Activated B cell treated with CpG ODN at 0.5 μM for 24 hours (primary cell): ENCODE data around the gene GALNT17. TPM values are rescaled to one million over a fixed set of nuclear protein-coding genes. Genes with fewer than 3 reads are reported as not detected.

ENCODE experiments used
- ATAC-seq: fragments of 200-7000 bp; cut with Tn5 transposase; one replicate; pipeline ENCODE4 v1.10.0; 2021; ENCODE audit warnings: low read depth, mild to moderate bottlenecking, moderate library complexity
- CTCF ChIA-PET: fragments of 350-600 bp; sonication (Branson Sonifier 250); formaldehyde crosslinking; loops from one replicate; lab custom pipeline; 2021; ENCODE audit warnings: antibody characterized with exemption; lab: Charles Lee
- POLR2A ChIA-PET: fragments of 350-600 bp; sonication (Branson Sonifier 250); formaldehyde crosslinking; loops from one replicate; lab custom pipeline; 2021; ENCODE audit warnings: antibody characterized with exemption; lab: Charles Lee
- DNase-seq: peaks from one replicate; pipeline ENCODE4 v3.0.0; 2022
- H3K27ac Mint-ChIP-seq: one replicate; pipeline ENCODE4 v1.8.0; 2020; ENCODE audit warnings: mixed read lengths
- H3K27me3 Mint-ChIP-seq: one replicate; pipeline ENCODE4 v1.8.0; 2021; ENCODE audit warnings: mixed read lengths
- H3K36me3 Mint-ChIP-seq: one replicate; pipeline ENCODE4 v1.8.0; 2021; ENCODE audit warnings: low read depth, mixed read lengths
- H3K4me1 Mint-ChIP-seq: one replicate; pipeline ENCODE4 v1.8.0; 2021; ENCODE audit warnings: mixed read lengths
- H3K4me3 Mint-ChIP-seq: one replicate; pipeline ENCODE4 v1.8.0; 2020; ENCODE audit warnings: mild to moderate bottlenecking, mixed read lengths
- H3K9me3 Mint-ChIP-seq: one replicate; pipeline ENCODE4 v1.8.0; 2020; ENCODE audit warnings: mixed read lengths
- CTCF ChIP-seq: fragments of 200-600 bp; IDR thresholded peaks from one replicate; pipeline ENCODE4 v1.8.0; 2022; ENCODE audit warnings: antibody characterized with exemption, mild to moderate bottlenecking
- intact Hi-C: fragments of 100-400 bp; cut with micrococcal nuclease; formaldehyde crosslinking; loops from one replicate; pipeline ENCODE4 v1.15.1; 2024
- total RNA-seq: library from RNA; stranded (reverse); gene quantifications from 2 replicates; pipeline ENCODE4 v1.2.3, GENCODE V29; 2022

GALNT17 gene
- total RNA-seq, 1 donor from 2014 or later, result not detected

DNA sequence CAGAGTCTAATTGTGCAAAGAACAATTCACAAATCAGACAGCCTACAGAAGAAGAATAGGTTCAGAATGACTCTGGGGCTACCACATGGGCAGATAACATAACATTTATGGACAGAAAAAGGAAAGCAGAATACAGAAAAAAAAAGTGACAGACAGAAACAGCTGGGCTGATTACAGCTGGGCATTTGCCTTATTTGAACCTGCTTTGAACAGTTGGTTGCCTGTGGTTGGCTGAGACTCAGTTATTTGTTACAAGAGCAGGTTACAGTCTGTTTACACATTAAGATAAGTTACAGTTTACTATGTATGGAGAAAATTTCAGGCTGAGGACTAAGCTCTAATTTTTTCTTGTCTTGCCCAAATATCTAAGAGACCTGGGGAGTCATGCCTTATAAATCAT is 327.2 kb downstream of the GALNT17 start:
- no peak for DNase-seq
- H3K4me3 Mint-ChIP-seq, result no peak overlapping the region
- no peaks in the 10 kb centered on the region for H3K36me3 Mint-ChIP-seq
- ChIA-PET POLR2A (interaction anchor here (0.7 kb wide), 1 partner anchor 104 kb away, joined by 4 read pairs; no protein-coding TSS in a partner anchor), CTCF (no interaction called here)
- no peak for ATAC-seq
- peaks cover 13% of the 10 kb centered on the region for H3K9me3 Mint-ChIP-seq
- no peaks in the 10 kb centered on the region for H3K27me3 Mint-ChIP-seq
- intact Hi-C loops, result no loop called here
- no peaks in the 10 kb centered on the region for H3K4me1 Mint-ChIP-seq
- no peak overlapping the region for H3K27ac Mint-ChIP-seq
- TF ChIP-seq CTCF, result no peak

GRCh38 chr7:71461572-71461971 is 329.6 kb downstream of the GALNT17 start:
- Mint-ChIP-seq H3K36me3 (no peaks in the 10 kb centered on the region), H3K9me3 (peaks cover 19% of the 10 kb centered on the region), H3K27me3 (no peaks in the 10 kb centered on the region), H3K27ac (no peak overlapping the region), H3K4me3 (no peak overlapping the region), H3K4me1 (no peaks in the 10 kb centered on the region)
- intact Hi-C loops, result no loop called here
- ChIA-PET POLR2A (no interaction called here), CTCF (no interaction called here)
- TF ChIP-seq CTCF, result no peak
- ATAC-seq, result no peak
- no peak for DNase-seq

- DNase-seq (no peak), ATAC-seq (no peak)
- no peaks in the 10 kb centered on the region for H3K4me1 Mint-ChIP-seq
- H3K27me3 Mint-ChIP-seq, result no peaks in the 10 kb centered on the region
- CTCF ChIA-PET, result no interaction called here
- H3K36me3 Mint-ChIP-seq, result no peaks in the 10 kb centered on the region
- TF ChIP-seq CTCF, result no peak
- H3K4me3 Mint-ChIP-seq, result no peak overlapping the region
- H3K27ac Mint-ChIP-seq, result no peak overlapping the region
- POLR2A ChIA-PET, result no interaction called here
- intact Hi-C loops, result no loop called here
- H3K9me3 Mint-ChIP-seq, result peaks cover 19% of the 10 kb centered on the region
Measured at GRCh38 chr7:71465741-71466189, 333.8 kb downstream of the GALNT17 start.

DNA sequence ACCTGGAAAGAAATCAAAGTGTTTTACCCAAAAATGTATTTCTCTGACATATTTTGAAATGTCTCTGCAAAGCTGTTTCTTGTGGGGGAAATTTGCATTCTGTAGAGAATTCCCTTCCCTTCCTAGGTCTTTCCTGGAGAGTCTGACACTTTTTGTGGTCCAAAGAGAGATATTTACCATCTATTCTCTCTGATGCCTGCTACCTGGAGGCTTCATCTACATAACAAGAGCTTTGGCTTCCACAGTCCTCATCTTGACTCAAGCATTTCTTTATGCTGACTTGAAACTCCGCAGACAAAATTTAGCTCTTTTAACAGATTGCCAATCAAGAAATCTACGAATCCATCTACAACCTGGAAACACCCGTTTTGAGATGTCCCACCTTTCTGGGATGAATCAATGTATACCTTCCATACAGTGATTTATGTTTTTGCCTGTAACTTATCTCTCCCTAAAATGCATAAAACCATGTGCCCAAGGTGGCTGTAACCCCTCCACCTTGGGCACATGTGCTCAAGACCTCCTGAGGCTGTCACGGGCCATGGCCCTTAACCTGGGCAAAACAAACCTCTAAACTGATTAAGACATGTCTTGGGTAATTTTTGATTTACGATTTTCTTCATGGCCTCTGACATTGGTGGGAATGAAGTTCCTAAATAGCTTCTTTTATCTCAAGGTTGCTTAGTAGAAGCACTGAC is 334.7 kb downstream of the GALNT17 start:
- Mint-ChIP-seq H3K27me3 (no peaks in the 10 kb centered on the region), H3K4me3 (no peak overlapping the region), H3K9me3 (peaks cover 14% of the 10 kb centered on the region), H3K36me3 (no peaks in the 10 kb centered on the region), H3K27ac (no peak overlapping the region), H3K4me1 (no peaks in the 10 kb centered on the region)
- ChIA-PET POLR2A (no interaction called here), CTCF (no interaction called here)
- DNase-seq (no peak), ATAC-seq (no peak)
- TF ChIP-seq CTCF, result no peak
- intact Hi-C loops, result no loop called here

GRCh38 chr7:71470326-71470725 is 338.4 kb downstream of the GALNT17 start:
- Mint-ChIP-seq H3K4me3 (no peak overlapping the region), H3K4me1 (no peaks in the 10 kb centered on the region), H3K36me3 (no peaks in the 10 kb centered on the region), H3K27me3 (no peaks in the 10 kb centered on the region), H3K9me3 (peaks cover 12% of the 10 kb centered on the region), H3K27ac (no peak overlapping the region)
- ChIA-PET POLR2A (no interaction called here), CTCF (no interaction called here)
- ATAC-seq (no peak), DNase-seq (no peak)
- intact Hi-C loops, result no loop called here
- TF ChIP-seq CTCF, result no peak
